ENCODE results near the gene KCNAB2. TPM values are rescaled to one million over a fixed set of nuclear protein-coding genes. Genes with fewer than 3 reads are reported as not detected.

The KCNAB2 gene
- total RNA-seq, 4 donors from 2014 or later = 4.2 to 12.0 (median 10.0) TPM

DNA sequence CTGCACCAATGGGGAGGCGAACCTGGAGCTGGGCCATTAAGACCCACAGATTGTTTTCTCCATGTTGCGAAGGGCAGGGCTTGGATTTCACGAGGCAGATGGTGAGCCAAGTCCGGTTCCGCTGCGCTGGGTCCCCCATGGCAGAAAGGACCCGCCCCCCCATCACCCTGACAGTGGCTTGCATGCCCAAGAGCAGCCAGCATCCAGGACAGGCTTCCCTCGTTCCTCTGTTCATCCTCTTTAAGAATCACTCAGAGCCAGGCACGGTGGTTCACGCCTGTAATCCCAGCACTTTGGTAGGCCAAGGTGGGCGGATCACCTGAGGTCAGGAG lies 37.6 kb upstream of the KCNAB2 start:
- no peak for TF ChIP-seq POLR2A (IDR thresholded peaks at IDR 0.05)
- TF ChIP-seq, protein P1, sequence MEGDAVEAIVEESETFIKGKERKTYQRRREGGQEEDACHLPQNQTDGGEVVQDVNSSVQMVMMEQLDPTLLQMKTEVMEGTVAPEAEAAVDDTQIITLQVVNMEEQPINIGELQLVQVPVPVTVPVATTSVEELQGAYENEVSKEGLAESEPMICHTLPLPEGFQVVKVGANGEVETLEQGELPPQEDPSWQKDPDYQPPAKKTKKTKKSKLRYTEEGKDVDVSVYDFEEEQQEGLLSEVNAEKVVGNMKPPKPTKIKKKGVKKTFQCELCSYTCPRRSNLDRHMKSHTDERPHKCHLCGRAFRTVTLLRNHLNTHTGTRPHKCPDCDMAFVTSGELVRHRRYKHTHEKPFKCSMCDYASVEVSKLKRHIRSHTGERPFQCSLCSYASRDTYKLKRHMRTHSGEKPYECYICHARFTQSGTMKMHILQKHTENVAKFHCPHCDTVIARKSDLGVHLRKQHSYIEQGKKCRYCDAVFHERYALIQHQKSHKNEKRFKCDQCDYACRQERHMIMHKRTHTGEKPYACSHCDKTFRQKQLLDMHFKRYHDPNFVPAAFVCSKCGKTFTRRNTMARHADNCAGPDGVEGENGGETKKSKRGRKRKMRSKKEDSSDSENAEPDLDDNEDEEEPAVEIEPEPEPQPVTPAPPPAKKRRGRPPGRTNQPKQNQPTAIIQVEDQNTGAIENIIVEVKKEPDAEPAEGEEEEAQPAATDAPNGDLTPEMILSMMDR (IDR thresholded peaks at IDR 0.05) = no peak
- no peak overlapping the region for H3K4me3 ChIP-seq (ENCODE audit: low read depth, poor library complexity, severe bottlenecking)
- DNase-seq (ENCODE audit: low spot score in 2 of 2) = no peak
- 92 to 95% methylated on average over 11 of the region's 11 CpGs for WGBS, 2 donors
- intact Hi-C loops (cut with DNase I; ENCODE audit: low total_unique reads) = no loop called here

DNA sequence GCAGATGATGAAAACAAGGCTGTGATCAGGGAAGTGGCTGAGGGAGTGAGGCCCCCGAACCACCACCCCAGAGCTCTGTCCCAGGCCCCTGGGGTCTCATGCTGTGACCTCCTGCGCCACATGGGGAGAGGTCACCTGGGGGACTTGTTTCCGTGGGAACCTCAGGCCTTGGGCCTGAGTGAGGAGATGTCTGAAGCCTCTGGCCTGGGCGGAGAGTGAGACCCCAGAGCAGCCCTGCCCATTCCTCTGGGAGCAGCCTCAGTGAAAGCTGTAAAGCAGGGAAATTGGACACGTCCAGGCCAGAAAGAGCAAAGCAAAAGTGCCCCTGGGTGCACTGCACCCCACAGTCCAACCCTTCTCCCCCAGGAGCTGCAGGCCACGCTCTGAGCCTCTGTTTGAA lies 37.0 kb upstream of the KCNAB2 start:
- DNase-seq (ENCODE audit: low spot score in 2 of 2) = no peak
- intact Hi-C loops (cut with DNase I; ENCODE audit: low total_unique reads) = no loop called here
- WGBS, 2 donors = 79 to 88% methylated on average over 5 to 6 of the region's 6 CpGs
- H3K4me3 ChIP-seq (ENCODE audit: low read depth, poor library complexity, severe bottlenecking) = no peak overlapping the region
- TF ChIP-seq, protein P1 (IDR thresholded peaks at IDR 0.05) = no peak
- no peak for TF ChIP-seq POLR2A (IDR thresholded peaks at IDR 0.05)

DNA sequence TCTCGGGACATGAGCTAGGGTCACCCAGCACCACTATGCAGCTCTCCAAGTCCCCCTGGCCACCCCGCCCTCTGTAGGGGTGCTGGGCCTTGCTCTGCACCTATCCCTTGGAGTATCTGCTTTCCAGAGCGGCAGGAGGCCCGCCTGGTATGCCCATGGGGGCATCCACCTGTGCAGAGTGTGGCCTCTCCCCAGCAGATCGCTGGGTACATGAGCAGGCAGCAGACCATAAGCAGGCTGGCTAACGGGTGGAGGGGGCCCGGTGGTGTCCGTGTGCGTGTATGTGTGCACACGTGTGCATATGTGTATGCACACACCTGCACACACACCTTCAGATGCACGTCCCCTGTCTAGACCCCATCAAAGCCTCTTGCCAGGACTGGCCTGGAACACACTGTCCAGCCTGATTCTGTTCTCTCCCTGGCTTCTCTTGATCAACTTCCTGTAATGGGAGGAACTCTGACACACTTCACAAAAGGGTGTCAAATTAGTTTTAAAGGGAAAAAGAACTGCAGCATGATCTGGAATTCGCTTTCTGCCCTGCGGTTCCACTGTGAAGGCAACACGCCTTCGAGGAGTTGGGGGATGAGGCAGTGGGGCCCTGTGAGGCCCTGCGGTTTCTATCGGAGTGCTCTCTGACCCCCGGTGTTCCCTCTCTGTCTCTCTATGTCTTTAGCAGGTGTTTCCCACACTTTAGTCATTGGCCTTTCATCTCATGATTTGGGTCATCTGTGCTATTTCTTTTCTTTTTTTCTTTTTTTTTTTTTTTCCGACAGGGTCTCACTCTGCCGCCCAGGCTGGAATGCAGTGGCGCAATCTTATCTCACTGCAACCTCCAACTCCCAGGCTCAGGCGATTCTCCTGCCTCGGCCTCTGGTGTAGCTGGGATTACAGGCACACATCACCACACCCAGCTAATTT lies 36.3 kb upstream of the KCNAB2 start:
- H3K4me3 ChIP-seq (ENCODE audit: low read depth, poor library complexity, severe bottlenecking) = no peak overlapping the region
- TF ChIP-seq, protein P1 (IDR thresholded peaks at IDR 0.05) = no peak
- TF ChIP-seq POLR2A (IDR thresholded peaks at IDR 0.05) = no peak
- no peak for DNase-seq (ENCODE audit: low spot score in 2 of 2)
- WGBS, 2 donors = 91 to 94% methylated on average over 23 of the region's 23 CpGs
- intact Hi-C loops (cut with DNase I; ENCODE audit: low total_unique reads) = no loop called here

DNA sequence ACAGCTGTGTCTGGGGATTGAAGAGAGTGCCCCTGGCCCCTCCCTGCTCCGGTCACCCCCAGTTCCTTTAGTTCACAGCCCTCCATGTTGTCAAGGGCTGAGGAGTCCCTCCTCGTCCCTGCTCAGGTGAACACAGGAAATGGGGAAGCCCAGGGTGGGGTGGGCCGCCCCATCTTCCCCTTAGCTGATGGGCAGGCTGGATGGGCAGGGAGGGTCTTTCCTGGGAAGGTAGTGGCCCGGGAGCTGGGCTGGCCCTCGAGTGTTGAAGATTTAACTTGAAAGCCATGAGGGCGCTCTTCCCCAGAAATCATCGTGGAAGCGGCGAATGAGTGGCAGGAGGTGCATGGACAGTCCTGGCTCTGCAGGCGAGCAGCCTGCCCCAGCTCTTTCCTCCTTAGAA lies 35.1 kb upstream of the KCNAB2 start:
- no peak for TF ChIP-seq POLR2A (IDR thresholded peaks at IDR 0.05)
- TF ChIP-seq, protein P1 (IDR thresholded peaks at IDR 0.05) = no peak
- H3K4me3 ChIP-seq (ENCODE audit: low read depth, poor library complexity, severe bottlenecking) = no peak overlapping the region
- 83% methylated on average over 10 of the region's 10 CpGs for WGBS, 2 donors
- DNase-seq (ENCODE audit: low spot score in 2 of 2) = no peak
- intact Hi-C loops (cut with DNase I; ENCODE audit: low total_unique reads) = no loop called here

DNA sequence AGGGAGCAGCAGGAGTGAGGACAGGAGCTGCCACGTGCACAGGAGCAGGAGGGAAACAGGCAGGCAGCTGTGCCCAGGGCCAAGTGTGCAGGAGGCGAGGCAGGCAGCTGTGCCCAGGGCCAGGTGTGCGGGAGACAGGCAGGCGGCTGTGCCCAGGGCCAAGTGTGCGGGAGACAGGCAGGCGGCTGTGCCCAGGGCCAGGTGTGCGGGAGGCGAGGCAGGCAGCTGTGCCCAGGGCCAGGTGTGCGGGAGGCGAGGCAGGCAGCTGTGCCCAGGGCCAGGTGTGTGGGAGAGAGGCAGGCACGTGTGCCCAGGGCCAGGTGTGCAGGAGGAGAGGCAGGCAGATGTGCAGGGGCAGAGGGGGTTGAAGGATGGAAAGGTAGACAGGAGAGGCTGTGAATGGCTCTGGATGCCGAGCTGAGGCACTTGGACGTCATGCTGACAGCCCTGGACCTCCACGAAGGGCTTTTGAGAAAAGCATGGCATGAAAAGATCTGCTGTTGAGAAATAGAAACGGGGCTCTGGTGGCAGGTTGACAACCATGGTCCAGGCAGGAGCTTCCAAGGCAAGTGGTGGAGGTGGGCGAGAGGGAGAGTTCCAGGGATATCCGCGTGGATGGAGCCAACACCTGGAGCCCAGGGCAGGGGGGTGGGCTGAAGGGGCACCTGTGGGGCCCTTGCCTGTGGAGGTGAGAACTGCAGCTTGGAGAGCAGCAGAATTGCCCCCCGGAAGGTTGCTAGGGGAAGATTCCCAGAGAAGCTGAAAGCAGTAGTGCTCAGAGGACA lies 34.3 kb upstream of the KCNAB2 start:
- intact Hi-C loops (cut with DNase I; ENCODE audit: low total_unique reads) = no loop called here
- 87 to 89% methylated on average over 19 of the region's 19 CpGs for WGBS, 2 donors
- H3K4me3 ChIP-seq (ENCODE audit: low read depth, poor library complexity, severe bottlenecking) = no peak overlapping the region
- DNase-seq (ENCODE audit: low spot score in 2 of 2) = no peak
- TF ChIP-seq POLR2A (IDR thresholded peaks at IDR 0.05) = no peak
- TF ChIP-seq, protein P1 (IDR thresholded peaks at IDR 0.05) = no peak

All from lower leg skin (tissue), 4 donors.